SU-DHL-6 (cell line): ENCODE results near the gene ANXA3.

Experiments
- H2AFZ ChIP-seq: fragments of 200-600 bp; sonication (generic); 2 replicates; pipeline ENCODE4 v1.6.1; 2014; ENCODE audit warnings: low read depth, mild to moderate bottlenecking, moderate library complexity, mixed read lengths, antibody characterized with exemption, low read length; ENCODE audit not compliant: severe bottlenecking
- H3F3A ChIP-seq: fragments of 200-600 bp; shearing (Covaris generic); 2 replicates; pipeline ENCODE4 v1.6.0; 2016; ENCODE audit warnings: antibody characterized with exemption, mild to moderate bottlenecking; ENCODE audit not compliant: insufficient read depth
- H3K27ac ChIP-seq: fragments of 200-600 bp; sonication (generic); 2 replicates; pipeline ENCODE4 v1.5.1; 2016; ENCODE audit warnings: low read depth, mild to moderate bottlenecking, low read length, moderate library complexity, mixed read lengths
- H3K27me3 ChIP-seq: fragments of 200-600 bp; sonication (generic), shearing (Covaris generic); 2 replicates; pipeline ENCODE4 v1.6.0; 2014; ENCODE audit warnings: mild to moderate bottlenecking, low read length
- H3K36me3 ChIP-seq: fragments of 200-600 bp; sonication (generic); 2 replicates; pipeline ENCODE4 v1.6.1; 2014; ENCODE audit warnings: mild to moderate bottlenecking, low read length, mixed read lengths
- H3K4me2 ChIP-seq: fragments of 300-600, 200-600 bp; shearing (Covaris generic), sonication (generic); 2 replicates; pipeline ENCODE4 v1.6.0; 2014; ENCODE audit warnings: low read length, low read depth, mild to moderate bottlenecking; ENCODE audit not compliant: poor library complexity, severe bottlenecking
- H3K4me3 ChIP-seq: fragments of 200-600 bp; sonication (generic); 2 replicates; pipeline ENCODE4 v1.5.1; 2014; ENCODE audit warnings: antibody characterized with exemption, low read length, mild to moderate bottlenecking, mixed read lengths; ENCODE audit not compliant: insufficient read depth, poor library complexity, severe bottlenecking
- H3K79me2 ChIP-seq: fragments of 200-600 bp; sonication (generic); 2 replicates; pipeline ENCODE4 v1.6.1; 2014; ENCODE audit warnings: mild to moderate bottlenecking, low read length, moderate library complexity; ENCODE audit not compliant: insufficient read depth
- H3K9ac ChIP-seq: fragments of 200-600 bp; sonication (generic); 2 replicates; pipeline ENCODE4 v1.7.0; 2014; ENCODE audit warnings: mild to moderate bottlenecking, low read length
- H3K9me2 ChIP-seq: fragments of 200-600 bp; sonication (generic); replicated peaks from 2 replicates; pipeline ENCODE4 v1.6.1; 2014; ENCODE audit warnings: low read length; ENCODE audit not compliant: insufficient read depth
- H3K9me3 ChIP-seq: fragments of 200-600 bp; sonication (generic); 2 replicates; pipeline ENCODE4 v1.6.1; 2014; ENCODE audit warnings: low read length, mixed read lengths; ENCODE audit not compliant: insufficient read depth
- H4K20me1 ChIP-seq: fragments of 200-600 bp; sonication (generic); 2 replicates; pipeline ENCODE4 v1.6.1; 2014; ENCODE audit warnings: low read depth, mild to moderate bottlenecking, antibody characterized with exemption, low read length, moderate library complexity, mixed read lengths
- CTCF ChIP-seq: fragments of 200-600 bp; sonication (generic); IDR thresholded peaks from one replicate; pipeline ENCODE4 v1.5.1; 2017; ENCODE audit warnings: antibody characterized with exemption, mild to moderate bottlenecking, low read length, moderate library complexity; ENCODE audit not compliant: insufficient read depth, poor library complexity, severe bottlenecking
- EZH2phosphoT487 ChIP-seq: fragments of 200-600 bp; sonication (generic), shearing (Covaris generic); conservative IDR thresholded peaks from 2 replicates; pipeline ENCODE4 v1.6.1; 2018; ENCODE audit warnings: mild to moderate bottlenecking, antibody characterized with exemption, low read length, moderate library complexity, mixed read lengths

ANXA3 gene

DNA sequence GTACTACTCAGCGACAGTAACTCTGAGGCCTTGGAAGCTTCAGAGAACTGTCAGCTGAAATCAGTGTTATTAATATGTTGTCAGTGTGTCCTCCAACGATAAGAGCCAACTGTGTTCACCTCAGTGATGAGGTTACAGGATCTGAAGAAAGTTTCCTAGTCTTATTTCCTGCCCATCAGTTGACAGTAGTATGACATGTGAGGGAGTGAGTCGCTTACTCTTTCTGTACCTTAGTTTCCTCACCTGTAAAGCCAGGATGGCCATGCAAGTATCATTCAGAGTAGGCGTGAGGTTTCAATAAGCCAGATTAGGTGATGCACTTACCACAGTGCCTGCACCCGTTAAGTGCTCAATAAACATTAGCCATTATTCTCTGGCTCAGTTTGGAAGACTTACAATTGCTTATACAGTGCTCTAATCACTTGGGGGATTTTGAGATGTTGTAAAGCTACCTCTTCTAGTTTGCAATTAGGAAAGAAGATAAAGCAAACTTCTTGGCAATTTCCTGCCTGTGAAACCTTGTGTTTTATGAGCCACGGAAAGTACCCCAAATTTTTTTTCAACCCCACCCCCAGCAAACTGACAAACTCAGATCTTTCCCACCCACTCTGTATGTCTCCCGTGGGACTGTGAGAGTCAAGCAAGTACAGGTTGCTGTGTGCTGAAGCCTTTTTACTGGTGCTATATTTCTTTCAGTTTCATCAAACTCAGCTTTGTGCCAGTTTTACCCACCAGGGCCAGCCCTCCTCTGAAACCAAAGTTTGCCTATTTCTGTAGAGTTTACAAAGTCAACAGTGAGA, 62.2 kb downstream of the ANXA3 start:
- Histone ChIP-seq H3K4me2 (no peak overlapping the region), H4K20me1 (no peaks in the 10 kb centered on the region), H2AFZ (no peak overlapping the region), H3K9me3 (no peaks in the 10 kb centered on the region), H3K27ac (no peak overlapping the region), H3K36me3 (no peaks in the 10 kb centered on the region), H3K79me2 (no peaks in the 10 kb centered on the region), H3K27me3 (no peaks in the 10 kb centered on the region), H3K4me3 (no peak overlapping the region), H3K9me2 (no peaks in the 10 kb centered on the region), H3F3A (no peaks in the 10 kb centered on the region), H3K9ac (no peak overlapping the region)
- no peak for TF ChIP-seq CTCF

GRCh38 chr4:78616046-78616498, 64.5 kb downstream of the ANXA3 start:
- no peak for TF ChIP-seq EZH2phosphoT487
- Histone ChIP-seq H2AFZ (no peak overlapping the region), H3K27ac (no peak overlapping the region)

GRCh38 chr4:78618436-78618835, 66.9 kb downstream of the ANXA3 start:
- H3K27me3 ChIP-seq: no peaks in the 10 kb centered on the region
- H3K79me2 ChIP-seq: no peaks in the 10 kb centered on the region
- no peaks in the 10 kb centered on the region for H4K20me1 ChIP-seq
- no peak overlapping the region for H3K4me3 ChIP-seq
- TF ChIP-seq EZH2phosphoT487 (no peak), CTCF (no peak)
- H3K9me2 ChIP-seq: no peaks in the 10 kb centered on the region
- no peak overlapping the region for H3K27ac ChIP-seq
- no peak overlapping the region for H3K9ac ChIP-seq
- H2AFZ ChIP-seq: no peak overlapping the region
- H3K4me2 ChIP-seq: no peak overlapping the region
- no peaks in the 10 kb centered on the region for H3F3A ChIP-seq
- no peaks in the 10 kb centered on the region for H3K36me3 ChIP-seq
- no peaks in the 10 kb centered on the region for H3K9me3 ChIP-seq

More at GRCh38 chr4:78616046-78616498, 64.5 kb downstream of the ANXA3 start:
- Histone ChIP-seq H3K9me2 (no peaks in the 10 kb centered on the region), H3K4me3 (no peak overlapping the region), H3F3A (no peaks in the 10 kb centered on the region), H3K4me2 (no peak overlapping the region), H4K20me1 (no peaks in the 10 kb centered on the region), H3K27me3 (no peaks in the 10 kb centered on the region), H3K9me3 (no peaks in the 10 kb centered on the region), H3K79me2 (no peaks in the 10 kb centered on the region), H3K9ac (no peak overlapping the region), H3K36me3 (no peaks in the 10 kb centered on the region)

GRCh38 chr4:78621395-78621794, 69.8 kb downstream of the ANXA3 start:
- H3K4me2 ChIP-seq: no peak overlapping the region
- H3K9ac ChIP-seq: no peak overlapping the region
- H3K9me2 ChIP-seq: no peaks in the 10 kb centered on the region
- no peaks in the 10 kb centered on the region for H4K20me1 ChIP-seq
- no peak overlapping the region for H3K4me3 ChIP-seq
- no peak overlapping the region for H3K27ac ChIP-seq
- no peaks in the 10 kb centered on the region for H3K36me3 ChIP-seq
- no peaks in the 10 kb centered on the region for H3K79me2 ChIP-seq
- H3K9me3 ChIP-seq: no peaks in the 10 kb centered on the region
- no peaks in the 10 kb centered on the region for H3K27me3 ChIP-seq
- H2AFZ ChIP-seq: no peak overlapping the region
- TF ChIP-seq EZH2phosphoT487 (no peak), CTCF (no peak)
- H3F3A ChIP-seq: no peaks in the 10 kb centered on the region
